GM19099 (cell line): ENCODE results near the gene ACOX3.

Experiments
- POLR2A ChIP-seq: IDR thresholded peaks from 3 replicates; pipeline ENCODE4 v1.6.1; 2011; ENCODE audit warnings: low read depth; ENCODE audit not compliant: insufficient read length; ENCODE audit errors: extremely low read depth

The ACOX3 gene

GRCh38 chr4:8343262-8343966 lies 97.1 kb downstream of the ACOX3 start:
- TF ChIP-seq POLR2A = no peak

DNA sequence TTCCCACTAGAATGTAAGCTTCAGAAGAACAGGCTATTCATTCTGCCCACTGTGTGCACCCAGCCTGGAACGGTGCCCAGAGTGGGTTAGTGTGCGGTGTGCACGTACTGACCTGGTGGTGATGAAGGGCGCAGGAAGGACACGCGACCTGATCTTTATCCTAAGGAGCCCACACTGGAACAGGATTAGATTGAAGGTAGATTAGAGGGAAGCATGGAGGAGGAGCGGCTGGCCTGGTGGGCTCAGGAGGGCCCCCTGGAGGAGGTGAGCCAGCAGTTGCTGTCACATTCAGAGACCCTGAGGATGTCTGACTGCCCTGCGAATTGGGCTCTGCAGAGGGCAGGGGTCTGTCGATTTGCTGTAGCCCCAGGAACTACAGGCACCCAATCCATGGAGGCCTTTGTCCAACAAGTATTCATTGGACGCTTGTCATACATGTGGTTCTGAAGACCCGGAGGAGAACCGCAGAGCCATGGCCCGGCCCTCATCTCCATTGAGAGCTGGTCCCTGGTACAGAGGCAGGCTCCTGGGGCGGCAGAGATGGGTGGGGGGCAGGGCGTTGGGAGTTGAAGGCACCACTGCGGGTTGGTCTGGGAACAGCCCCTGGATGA lies 97.8 kb downstream of the ACOX3 start:
- no peak for TF ChIP-seq POLR2A

GRCh38 chr4:8341691-8342090 lies 98.8 kb downstream of the ACOX3 start:
- no peak for TF ChIP-seq POLR2A

- TF ChIP-seq POLR2A = no peak
Observed at GRCh38 chr4:8340781-8341241, 99.7 kb downstream of the ACOX3 start.

GRCh38 chr4:8338351-8338961 lies 102.1 kb downstream of the ACOX3 start:
- no peak for TF ChIP-seq POLR2A

DNA sequence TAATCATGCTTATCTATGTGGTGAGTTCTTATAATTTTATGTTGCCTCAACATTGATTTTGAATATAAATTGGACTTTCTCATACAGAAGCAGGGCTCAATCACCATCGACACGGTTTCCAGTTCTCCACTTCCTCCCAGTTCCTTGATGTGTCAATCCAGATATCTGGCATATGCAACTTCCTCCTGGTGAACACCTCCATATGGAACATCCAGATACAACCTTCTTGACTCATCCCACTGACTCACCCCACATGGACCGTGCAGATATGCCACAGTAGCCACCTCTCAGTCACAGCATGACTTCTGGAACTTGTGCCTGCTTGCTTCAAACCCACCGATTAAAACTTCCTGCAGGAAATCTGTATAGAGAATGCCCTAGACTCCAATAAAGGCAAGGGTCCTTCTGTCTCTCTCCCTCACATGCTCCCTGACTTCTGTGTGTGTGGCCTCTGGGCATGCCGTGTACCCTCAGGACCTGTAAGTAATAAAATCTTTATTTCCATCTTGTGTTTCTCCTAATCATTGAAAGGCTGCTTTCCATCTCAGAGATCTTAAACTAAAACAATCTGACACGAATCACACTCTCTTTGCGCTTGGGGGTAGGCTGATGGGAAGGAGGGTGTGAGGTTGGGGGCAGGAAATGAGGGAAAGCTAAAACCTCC lies 104.0 kb downstream of the ACOX3 start:
- no peak for TF ChIP-seq POLR2A

DNA sequence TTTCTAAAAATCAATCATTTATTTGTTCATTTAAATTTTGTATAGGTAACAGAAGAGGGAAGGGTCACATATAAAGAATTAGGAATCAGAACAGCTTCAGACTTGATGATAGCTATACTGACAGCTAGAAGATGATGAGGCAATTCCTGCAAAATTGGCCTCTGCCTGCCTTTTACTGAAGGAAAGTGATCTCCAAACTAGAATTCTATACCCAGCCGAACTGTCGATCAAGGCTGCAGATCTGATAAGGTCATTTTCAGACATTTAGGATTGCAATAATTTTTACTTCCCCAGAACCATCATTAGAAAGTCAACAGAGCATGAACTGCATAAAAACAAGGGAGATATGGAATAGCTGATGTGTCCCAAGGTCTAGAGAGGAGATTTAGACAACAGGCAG lies 104.7 kb downstream of the ACOX3 start:
- no peak for TF ChIP-seq POLR2A

GRCh38 chr4:8334786-8335460 lies 105.6 kb downstream of the ACOX3 start:
- no peak for TF ChIP-seq POLR2A

DNA sequence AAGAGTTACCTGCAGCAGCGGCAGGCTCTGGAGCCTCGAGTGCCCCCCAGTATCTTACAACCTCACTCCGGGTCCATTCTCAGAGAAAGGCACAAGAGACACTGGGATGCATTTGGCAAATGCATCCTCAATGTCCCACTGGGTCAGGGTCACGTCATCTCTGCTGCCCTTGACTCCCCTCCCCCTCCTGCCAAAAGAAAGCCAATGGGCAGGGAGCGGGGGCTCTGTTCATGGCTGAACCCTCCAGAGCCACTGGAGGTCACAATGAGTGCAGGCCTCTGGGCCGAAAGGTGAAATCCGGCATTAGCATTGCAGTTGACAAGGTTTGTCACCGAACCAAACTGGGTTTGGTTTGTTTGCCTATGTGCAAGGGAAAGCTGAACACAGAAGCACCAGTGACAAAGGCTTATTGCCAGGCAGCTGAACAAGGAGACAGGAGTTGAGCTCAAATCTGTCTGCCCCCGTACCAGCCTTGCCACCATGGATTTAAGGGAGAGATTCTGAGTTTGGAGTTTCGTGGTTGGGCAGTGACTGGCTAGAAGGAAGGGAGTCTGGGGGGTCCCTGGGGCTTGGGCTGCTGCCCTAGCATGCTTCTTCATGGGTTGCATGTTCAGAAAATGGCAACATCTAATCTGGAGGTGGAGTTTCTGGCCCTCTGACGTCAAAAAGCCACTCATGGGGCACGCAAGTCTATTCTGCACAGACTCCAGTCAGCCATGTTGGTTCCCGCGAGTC lies 106.6 kb downstream of the ACOX3 start:
- TF ChIP-seq POLR2A = no peak

- TF ChIP-seq POLR2A = no peak
Observed at GRCh38 chr4:8332891-8333331, 107.6 kb downstream of the ACOX3 start.

- no peak for TF ChIP-seq POLR2A
Observed at GRCh38 chr4:8332038-8332857, 108.3 kb downstream of the ACOX3 start.

DNA sequence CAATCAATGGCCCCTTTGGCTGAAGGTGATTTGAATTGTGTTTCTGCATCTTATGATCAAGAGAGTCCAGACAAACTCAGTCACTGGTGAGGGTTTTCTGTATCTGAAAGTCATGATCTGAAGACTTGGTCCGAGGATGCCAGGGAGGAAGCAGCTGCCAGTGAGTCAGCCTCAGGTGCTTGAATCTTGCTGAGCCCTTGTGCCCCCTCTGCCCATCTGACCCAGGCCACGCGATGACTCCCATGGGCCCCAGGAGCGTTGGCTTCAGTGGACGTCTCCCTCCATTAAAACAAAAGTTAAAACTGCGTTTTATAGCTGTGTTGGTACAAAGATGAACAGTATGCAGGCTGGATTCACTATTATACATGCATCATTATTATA lies 109.0 kb downstream of the ACOX3 start:
- no peak for TF ChIP-seq POLR2A

DNA sequence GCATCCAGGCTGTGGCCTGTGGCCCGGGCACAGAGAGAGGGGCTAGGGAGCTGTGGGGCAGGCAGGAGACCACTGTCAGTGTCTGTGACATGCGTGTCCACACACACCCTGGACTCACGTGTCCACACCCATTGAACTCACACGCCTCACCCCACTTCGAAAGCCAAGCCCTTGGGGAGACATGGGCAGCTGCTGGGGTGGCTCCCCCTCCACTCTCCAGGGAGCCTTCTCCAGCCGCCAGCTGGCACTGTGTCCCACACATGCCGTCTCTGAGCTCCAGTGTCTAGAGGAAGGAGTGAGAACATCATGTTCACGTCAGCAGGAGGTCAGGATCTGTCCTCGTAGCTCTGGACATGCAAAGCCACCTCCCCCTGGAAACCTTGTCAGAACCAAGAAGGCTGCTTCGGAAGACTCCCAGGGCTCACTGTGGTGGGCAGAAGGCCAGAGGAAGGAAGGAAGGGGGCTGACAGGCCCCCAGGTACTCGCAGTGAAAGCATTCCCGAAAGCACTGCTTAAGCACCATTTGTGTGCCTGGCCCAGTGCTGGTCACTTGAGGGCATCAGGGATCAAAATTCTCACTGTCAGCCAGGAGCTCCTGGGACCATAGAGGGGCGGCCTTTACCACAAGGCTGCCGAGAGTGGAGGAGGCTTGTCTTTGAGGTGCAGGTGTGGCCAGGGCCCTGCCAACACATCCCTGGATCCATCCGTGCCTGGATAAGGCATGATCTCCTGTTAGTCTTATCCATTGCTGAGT lies 109.5 kb downstream of the ACOX3 start:
- no peak for TF ChIP-seq POLR2A
